Erythroblast (primary cell): Measurements from ENCODE around the gene TP53INP2.

Experiments
- GATA1 ChIP-seq: IDR thresholded peaks from 2 replicates; pipeline ENCODE4 v1.6.1; 2011; ENCODE audit warnings: low read depth, mild to moderate bottlenecking, control low read depth, low read length, moderate library complexity
- POLR2A ChIP-seq: IDR thresholded peaks from 2 replicates; pipeline ENCODE4 v1.6.1; 2011; ENCODE audit warnings: mild to moderate bottlenecking, low read length

GRCh38 chr20:34747479-34747878 is 43.3 kb downstream of the TP53INP2 start:
- TF ChIP-seq POLR2A (no peak), GATA1 (no peak)
